HG03097 (cell line): ENCODE results near the gene C10orf90.

Experiments used
- ATAC-seq: cut with Tn5 transposase; IDR thresholded peaks from one replicate; pipeline ENCODE4 v1.9.1; 2021; ENCODE audit not compliant: unreplicated experiment, low FRiP score

C10orf90 gene

DNA sequence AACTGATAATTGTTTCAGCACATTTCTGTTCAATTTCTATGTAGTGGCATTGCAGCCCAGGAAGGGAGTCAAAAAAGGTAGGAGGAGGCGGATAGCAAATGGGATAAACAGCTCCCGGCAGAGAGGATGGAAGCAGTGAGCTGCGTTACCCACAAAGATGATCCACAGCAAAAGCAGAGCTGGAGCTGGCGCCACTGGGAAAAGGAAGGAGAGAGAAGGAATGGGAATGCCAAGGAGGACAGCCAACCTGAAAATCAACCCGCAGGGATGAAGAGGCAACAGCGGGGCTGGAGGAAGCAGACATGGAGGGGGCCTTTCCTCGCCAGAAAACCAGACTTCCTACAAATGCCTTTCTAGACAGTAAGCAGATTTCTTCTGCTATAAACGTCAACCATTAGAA lies 199.5 kb downstream of the C10orf90 start:
- ATAC-seq: no peak

DNA sequence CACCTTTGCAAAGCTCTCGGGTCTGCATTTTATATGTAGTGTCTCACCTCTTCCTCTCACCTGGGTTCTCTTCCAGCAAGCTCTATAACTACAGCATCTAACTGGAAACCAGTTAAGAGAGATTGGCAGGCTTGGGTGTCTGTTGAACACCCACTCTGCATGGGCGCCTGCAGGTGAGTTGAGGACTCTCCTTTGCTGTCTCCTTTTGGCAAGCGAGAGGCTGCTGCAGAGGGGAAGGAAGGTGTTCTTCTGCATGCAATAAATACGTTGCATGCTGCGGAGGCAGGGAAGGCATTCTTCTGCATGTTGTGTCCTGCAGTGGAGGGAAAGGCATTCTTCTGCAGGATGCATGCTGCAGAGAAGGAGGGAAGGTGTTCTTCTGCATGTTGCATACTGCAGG lies 200.8 kb downstream of the C10orf90 start:
- no peak for ATAC-seq

DNA sequence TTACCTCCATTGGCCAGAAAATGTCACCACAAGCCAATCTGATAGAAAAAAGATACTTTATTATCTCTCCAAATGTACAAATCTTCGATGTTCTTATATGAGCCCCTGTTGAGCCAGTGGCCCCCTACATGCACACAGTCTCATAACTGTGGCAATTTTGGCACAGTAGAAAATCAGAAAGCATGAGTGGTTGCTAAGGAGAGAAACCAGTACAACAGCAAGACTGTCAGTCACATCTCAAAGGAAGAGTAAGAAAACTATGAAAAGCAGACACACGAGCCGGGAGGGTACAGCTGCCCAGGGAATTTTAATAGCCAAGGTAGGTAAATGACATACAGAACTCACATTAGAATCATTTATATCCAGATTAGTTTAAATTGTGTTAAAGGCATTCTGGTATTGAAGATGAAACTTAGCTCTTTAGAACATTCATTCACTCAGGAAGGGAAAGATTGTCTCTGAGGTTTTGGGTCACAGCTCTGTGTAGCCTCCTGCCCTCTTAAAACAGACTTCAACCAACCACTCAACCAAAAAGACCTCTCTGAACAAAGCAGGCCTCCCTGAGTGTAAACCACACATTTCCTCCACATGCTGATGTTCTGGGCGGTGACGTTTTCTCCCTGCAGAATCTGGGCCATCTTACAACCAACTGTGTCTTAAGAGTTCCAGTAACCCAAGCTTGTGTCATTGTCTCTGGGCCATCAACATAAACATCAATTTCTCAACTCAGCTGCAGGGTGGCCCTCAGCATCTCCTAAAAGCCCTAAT lies 201.4 kb downstream of the C10orf90 start:
- ATAC-seq: no peak

DNA sequence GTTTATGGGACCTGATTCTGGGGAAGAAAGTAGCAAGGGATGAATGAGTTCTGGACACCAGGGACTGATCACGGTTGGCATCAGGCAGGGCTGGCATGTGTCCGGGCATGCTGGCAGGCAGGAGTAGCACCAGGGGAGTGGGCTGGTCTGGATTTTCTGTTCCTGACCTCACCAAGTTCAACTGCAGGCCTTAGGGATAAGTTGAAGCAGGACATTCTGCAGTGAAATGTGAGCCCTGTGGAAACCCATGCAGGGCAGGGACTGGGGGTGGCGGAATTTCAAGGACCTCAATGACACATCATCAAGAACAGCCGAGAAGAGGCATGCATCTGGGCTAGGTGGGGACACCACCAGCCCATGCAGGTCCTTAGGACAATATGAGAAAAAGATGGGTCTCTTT lies 202.0 kb downstream of the C10orf90 start:
- no peak for ATAC-seq

DNA sequence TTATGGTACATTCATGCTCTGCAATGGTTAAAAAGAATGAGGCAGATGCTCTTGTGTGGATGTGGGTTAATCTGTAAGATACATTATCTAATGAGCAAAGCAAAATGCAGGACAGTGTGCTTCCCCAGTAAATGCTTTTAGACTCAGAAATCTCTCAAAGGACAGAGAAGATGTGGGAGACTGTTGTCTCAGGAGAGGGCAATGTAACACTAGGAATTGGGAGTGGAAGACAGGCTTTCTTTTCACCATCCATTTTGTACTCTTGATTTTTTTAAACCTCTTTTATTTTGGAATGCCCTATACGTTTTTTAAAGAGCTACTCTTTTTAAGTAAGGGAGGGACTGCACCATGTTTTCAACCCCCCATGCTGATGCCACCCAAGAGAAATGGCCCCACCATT lies 204.7 kb downstream of the C10orf90 start:
- no peak for ATAC-seq

DNA sequence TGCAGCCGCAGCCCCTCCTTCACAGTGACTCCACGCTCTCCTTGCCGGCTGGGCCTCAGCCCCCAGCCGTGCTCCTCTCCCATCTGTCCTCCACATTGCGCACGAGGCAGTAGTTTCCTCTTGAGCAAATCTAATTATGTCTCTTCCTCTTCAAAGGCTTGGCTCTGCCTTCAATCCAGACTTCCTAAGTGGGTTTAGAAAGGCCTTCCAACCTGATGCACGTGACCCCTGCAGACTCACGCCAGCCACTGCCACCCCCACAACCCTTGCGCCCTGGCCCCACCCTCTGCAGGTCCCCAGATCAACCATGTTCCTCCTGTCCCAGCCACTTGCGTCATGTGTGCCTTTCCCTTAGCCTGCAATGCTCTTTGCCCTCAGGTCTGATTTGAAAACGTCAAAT lies 207.2 kb downstream of the C10orf90 start:
- no peak for ATAC-seq

DNA sequence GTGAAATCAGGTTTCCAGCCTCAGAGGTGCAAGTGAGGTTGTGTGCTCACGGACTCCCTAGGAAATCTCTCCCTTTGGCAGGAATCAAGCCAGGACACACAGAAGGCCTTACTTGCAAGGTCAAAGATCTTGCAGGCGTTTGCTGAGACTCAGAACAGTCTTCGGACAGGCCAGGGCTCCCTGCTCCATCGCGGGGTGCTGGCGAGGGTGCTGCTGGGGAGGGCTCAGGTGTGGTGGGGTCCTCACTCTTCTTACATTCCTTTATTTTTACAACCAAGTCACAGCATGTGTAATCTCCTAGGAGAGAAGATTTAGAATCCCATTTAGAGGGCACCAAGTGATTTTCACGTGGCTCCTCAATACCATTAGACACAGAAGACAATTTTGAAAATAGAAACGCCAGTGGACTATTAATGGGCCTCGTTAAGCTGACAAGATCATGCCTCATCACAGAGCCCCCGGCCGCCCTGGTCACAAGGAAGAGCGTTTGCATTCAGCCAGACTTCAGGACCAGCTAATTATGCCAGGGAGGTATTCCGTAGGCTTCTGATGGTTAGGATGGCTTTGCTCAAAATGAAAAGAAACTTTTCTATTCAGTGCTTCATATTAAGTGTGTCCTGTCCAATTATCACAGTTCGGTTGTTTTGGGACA lies 209.1 kb downstream of the C10orf90 start:
- no peak for ATAC-seq

DNA sequence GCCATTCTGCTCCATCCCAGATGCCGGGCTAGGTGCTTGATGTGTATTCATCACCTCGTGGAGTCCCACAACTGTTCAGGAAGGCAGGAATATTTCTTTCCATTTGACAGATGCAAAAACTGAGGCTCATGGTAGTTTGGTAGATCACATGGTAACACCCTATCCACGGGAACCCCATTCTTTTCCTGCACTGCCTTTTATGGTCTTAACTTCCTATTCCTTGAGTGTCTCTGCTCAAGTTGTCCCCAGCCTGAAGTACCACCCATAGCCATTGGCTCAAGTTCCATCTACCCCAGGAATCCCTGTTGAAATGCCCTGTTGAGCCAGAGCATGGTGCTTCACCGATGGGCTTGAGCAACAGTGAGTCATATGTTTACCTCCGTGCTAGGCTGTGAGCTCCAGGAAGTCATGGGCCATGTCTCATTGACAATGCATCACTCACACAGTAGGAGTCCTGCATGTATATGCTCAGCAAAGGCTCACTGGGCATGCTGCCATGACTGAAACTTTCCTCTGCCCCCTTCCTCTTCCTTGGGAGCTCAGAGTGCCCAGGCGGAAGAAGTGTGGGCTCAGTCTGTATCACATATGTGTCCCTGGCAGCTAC lies 210.5 kb downstream of the C10orf90 start:
- ATAC-seq: no peak

DNA sequence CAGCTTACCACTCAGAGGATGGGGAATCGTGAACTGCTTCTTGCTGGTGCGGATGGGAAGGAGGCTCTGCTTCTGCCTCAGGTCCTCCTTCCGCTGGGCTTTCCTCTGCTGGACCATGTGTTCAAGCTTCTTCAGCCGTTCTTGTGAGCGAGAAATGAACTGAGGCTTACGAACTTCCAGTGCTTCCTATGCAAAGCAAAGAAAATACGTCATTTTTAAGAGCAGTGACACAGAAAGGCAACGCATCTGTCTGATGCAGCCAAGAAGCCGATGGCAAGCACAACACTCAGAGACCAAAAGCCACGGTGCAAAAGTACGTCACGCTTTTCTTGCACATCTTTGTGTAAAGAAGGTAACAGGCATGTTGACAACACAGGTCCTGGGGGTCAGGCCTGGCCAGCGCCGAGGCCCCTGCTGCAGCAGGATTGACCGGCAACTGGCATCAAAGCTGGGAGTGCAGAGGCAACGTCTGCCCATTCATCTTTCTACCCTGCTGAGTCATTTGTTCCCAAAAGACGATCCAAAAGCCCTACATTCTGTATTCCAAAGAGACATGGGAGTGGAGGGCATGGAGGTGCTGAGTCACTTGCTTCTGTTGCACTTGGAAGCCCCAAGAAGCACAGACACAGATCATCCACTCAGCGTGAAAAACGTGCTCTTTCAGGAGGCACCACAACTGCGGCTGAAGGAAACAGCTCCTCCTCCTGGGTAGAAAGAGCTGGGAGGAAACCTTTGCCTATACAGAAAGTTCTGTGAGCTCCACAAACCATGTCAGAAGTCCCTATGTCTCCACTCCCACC lies 211.3 kb downstream of the C10orf90 start:
- no peak for ATAC-seq

DNA sequence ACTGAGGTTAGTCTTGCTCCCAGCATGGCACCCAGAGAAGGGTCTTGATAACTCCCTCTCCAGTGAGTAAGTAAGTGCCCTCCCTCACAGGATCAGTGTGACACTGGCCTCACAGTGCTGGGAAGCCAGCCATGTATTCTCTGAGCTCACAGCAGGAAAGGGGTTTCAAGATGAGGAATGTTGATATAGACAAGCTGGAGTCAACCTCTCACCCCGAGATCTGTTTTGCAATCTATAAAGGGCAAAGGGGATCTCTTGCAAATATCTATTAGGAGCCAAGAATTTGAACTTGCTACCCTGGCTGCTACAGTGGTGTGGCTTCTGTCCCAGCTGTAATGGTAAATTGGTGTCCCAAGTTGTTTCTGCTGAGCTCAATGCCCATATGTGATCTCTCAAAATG lies 212.0 kb downstream of the C10orf90 start:
- ATAC-seq: no peak

DNA sequence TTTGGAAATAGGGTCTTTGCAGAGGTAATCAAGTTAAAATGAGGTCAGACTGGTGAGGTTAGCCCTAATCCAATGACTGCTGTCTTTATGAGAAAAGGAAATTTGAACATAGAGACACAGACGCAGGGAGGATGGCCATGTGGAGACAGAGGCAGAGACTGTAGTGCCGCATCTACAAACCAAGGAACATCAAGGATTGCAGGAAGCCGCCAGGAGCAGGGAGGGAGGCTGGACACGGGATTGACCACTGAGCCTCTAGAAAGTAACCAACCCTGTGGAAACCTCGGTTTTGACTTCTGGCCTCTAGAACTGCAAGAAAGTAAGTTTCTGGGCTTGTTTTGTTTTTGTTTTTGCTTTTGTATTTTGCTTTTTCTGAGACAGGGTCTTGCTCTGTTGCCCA lies 213.9 kb downstream of the C10orf90 start:
- no peak for ATAC-seq

DNA sequence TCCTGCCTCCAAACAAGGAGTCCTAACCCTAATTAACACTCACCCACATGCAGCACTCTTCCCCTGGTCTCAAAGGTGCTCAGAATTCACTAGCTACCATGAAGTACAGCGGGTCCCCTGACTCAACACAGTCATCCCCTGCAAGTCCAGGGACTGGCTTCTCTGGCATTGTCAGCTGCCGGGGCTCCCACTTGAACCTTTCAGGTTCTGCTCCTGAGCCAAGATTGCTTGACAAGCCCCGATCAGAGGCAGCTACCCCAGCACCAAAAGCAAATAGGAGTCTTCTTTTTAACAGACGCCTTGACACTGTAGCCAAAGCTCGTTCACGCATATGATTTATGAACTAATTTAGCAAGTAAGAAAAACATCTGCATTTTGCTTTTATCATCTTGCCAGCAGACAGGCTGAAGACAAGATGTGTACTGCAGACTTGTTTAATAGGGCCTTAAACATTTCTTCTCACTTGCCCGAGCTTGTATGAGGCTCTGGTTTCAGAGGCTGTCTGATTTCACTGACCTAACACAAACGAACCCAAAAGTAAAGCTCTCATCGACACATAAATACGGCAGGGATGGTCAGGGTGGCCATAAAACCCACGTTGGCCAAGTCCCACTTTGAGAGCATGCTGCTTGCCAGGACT lies 214.6 kb downstream of the C10orf90 start:
- no peak for ATAC-seq

DNA sequence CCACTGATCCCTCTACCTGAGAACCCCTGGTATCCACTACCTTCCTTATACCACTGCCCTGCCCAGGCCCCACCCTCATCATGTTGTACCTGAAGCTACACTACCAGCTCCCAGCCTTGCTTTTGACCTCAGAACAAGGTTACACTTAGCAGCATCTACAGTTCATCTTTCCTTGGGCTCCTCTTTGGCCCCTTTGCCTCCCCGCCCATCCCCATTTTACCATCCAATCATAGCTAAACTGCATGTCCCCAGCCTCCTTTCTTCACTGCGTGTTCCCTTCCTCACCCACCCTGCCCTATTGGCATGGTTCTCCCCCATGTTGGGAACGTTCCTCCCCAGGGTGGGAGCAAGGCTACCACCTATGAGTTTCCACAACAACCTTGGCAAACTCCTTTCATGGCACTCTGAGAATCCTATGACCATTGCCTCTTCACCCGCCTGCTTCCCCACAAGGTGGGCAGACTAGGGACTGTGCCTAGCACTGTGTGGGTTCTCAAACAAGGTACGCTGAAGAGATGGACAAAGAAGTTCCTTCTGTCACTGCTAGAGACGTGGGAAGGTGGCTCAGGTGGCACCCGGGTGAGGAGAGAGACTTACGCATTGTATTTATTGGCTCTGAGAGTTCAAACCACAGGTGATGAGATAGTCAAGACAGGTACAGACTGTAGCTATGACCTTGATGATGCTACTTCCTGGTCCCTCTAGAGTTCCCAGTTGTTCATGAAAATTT lies 215.3 kb downstream of the C10orf90 start:
- ATAC-seq: no peak

DNA sequence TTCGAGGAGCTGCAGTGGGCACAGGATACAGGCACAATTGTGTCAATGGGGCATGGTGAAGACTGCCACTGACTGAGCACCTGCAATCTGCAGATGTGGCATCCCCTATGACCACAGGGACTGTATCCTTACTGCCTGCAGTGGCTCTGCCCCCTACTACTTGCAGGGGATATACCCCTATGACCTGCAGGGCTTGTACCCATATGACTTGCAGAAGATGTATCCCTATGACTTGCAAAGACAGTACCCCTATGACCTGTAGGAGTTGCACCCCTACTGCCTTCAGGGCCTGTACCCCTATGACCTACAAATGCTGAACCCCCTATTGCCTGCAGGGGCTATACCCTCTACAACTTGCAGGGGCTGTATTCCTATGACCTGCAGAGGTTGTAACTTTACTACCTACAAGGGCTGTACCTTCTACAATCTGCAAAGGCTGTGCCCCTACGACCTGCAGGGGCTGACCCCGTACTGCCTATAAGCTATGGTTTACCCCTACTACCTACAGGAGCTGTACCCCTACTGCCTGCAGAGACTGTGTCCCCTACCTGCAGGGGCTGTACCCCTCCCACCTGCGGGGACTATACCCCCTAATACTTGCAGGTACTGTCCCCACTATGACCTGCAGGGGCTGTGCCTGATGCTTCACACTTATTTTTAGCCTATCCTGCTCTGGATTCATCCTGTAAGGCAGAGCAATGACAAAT lies 216.3 kb downstream of the C10orf90 start:
- ATAC-seq: no peak

DNA sequence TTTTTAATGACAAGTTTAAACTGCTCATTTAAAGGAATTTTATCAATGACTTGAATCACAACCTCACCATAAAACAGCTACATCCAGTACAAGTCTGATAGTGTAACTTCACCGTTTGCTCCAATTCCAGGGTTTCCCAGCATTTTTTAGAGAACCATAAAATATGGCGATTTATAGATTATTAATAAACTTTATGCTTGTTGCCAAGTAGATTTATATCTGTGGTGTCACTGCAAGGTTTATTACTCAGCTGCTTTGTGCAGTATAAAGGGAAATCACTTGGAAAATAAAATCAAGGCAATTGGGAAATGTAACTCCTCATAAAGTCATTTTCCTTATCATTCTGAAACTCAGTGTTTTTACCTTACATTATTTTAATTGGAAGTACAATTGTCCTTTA lies 218.2 kb downstream of the C10orf90 start:
- no peak for ATAC-seq

DNA sequence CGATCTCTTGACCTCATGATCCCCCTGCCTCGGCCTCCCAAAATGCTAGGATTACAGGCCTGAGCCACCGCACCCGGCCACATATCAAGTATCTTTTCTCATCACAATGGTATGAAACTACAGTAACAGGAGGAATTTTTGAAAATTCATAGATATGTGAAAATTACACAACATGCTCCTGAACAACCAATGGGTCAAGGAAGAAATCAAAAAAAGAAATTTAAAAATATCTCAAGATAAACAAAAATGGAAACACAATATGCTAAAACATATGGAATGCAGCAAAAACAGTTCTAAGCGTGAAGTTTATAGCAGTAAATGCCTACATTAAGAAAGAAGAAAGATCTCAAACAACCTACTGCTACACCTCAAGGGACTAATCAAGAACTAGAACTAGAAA lies 222.4 kb downstream of the C10orf90 start:
- ATAC-seq: no peak

DNA sequence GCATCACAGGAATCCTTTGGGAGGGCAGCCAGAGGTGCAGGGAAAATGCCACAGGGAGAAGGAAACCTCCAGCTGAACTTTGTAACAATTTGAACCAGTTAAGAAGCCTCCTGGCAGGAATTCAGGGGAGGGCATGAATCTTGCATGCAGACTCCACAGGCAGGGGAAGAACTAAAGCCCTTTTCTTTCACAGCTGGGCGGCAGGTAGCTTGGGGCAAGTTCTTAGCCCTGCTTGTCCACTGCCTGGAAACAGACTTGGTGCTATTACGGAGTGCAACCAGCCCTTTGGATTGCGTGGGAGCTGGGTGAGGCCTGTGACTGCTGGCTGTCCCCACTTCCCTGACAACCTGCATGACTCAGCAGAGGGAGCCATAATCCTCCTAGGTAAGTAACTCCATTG lies 230.6 kb downstream of the C10orf90 start:
- ATAC-seq: no peak

DNA sequence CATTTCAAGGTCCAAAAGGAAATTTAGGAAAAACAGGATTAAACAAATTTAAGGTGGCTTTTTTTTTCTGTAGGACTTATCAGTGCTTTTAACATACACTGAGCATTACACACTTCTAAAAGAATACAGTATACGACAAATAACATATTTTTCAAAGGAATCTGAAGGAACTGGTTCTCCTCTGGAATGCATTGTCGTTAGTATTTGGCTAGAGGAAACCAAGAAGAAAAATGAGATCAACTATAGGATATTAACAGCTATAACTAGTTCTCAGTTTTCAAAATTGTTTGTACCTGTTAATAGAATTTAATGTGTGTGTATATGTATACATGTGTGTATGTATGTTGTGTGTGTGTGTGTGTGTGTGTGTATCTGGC lies 232.1 kb downstream of the C10orf90 start:
- ATAC-seq: no peak

DNA sequence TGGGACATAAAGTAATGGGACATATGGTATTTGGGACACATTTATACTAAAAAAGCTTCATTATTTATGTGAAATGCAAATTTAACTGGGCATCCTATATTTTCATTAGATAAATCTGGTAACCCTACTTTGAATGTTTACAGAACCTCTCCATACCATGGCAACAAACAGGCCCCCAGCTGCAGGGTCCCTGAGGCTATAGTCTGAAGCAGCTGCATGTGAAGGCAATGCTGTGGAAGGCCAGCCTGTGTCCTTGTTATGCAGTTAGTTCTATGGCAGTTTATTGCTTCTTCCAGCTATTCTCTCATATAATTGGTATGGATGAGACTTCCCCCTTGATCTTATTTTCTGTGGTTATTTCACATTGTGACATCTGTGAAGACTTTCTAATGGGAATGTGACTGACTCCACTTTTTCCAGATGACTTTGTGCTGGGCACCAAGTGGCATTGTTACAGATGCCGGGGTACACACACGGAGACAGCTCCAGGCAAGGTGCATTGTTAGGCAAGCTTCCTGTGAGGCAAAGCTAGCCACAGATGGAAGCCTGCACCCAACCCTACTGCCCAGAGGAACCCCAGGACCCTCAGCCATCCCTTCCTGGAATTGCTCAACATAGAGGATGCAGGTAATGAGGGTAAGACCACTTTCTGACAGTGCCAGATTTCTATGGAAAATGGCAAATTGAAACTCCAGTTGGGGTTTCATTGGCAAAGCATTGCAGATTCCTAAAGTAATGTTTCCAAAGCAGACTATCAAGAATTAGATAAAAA lies 232.7 kb downstream of the C10orf90 start:
- no peak for ATAC-seq
